ENCODE data around the gene KRT81. TPM values are rescaled to one million over a fixed set of nuclear protein-coding genes. Genes with fewer than 3 reads are reported as not detected.
A peak's percentile ranks its signal among the peaks of the same experiment; 100 is the strongest.
"Not testable (repeated sequence)": the region's sequence is repeated elsewhere in the genome, so short reads cannot be mapped to it uniquely, and the experiment has no call there.

KRT81 gene
- total RNA-seq, 1 experiment from 2014 or later: 0.70 TPM

- TF ChIP-seq FOXP1 (CRISPR knock-in tag; IDR thresholded peaks at IDR 0.05; ENCODE audit: borderline replicate concordance) (no peak), FOXK1 (CRISPR knock-in tag; IDR thresholded peaks at IDR 0.05) (no peak)
Observed at GRCh38 chr12:52260361-52261207, 30.8 kb downstream of the KRT81 start (continued).

GRCh38 chr12:52259657-52260243 is 31.6 kb downstream of the KRT81 start:
- no peak for ATAC-seq
- DNase-seq (ENCODE audit: low spot score): no peak
- H3K27me3 Mint-ChIP-seq (ENCODE audit: low read depth): peaks cover 60% of the 10 kb centered on the region
- peaks cover 18% of the 10 kb centered on the region for H3K36me3 Mint-ChIP-seq
- ChIA-PET POLR2A (no interaction called here), CTCF (interaction anchor here (0.8 to 3.1 kb wide), 5 partner anchors 10 to 103 kb away, joined by 3 to 36 read pairs (median 11); no protein-coding TSS in a partner anchor)
- H3K4me1 Mint-ChIP-seq: peaks cover 9% of the 10 kb centered on the region
- no peak for TF ChIP-seq ERG (CRISPR knock-in tag; IDR thresholded peaks at IDR 0.05)
- TF ChIP-seq ZMAT4 (CRISPR knock-in tag; IDR thresholded peaks at IDR 0.05): no peak
- no peak for TF ChIP-seq MYBL2 (CRISPR knock-in tag; IDR thresholded peaks at IDR 0.05)
- TF ChIP-seq ZBTB43 (CRISPR knock-in tag; IDR thresholded peaks at IDR 0.05): no peak
- TF ChIP-seq E2F4 (CRISPR knock-in tag; IDR thresholded peaks at IDR 0.05; ENCODE audit: borderline replicate concordance, low read depth): no peak
- no peak for TF ChIP-seq JAZF1 (CRISPR knock-in tag; IDR thresholded peaks at IDR 0.05)
- peaks cover 37% of the 10 kb centered on the region for H3K9me3 Mint-ChIP-seq
- H3K27ac Mint-ChIP-seq: no peak overlapping the region
- H3K4me3 Mint-ChIP-seq: no peak overlapping the region

- peaks cover 60% of the 10 kb centered on the region for H3K27me3 Mint-ChIP-seq (ENCODE audit: low read depth)
- ATAC-seq: peak; percentile 78
- peak; percentile 64 for DNase-seq (ENCODE audit: low spot score)
- peaks cover 9% of the 10 kb centered on the region for H3K4me1 Mint-ChIP-seq
- TF ChIP-seq MYBL2 (CRISPR knock-in tag; IDR thresholded peaks at IDR 0.05) (0 out of 2 replicates have a peak, but pooled peaks have one; percentile 27), ZNF317 (CRISPR knock-in tag; IDR thresholded peaks at IDR 0.05; ENCODE audit: borderline replicate concordance, low read depth) (no peak), MAX (CRISPR knock-in tag; IDR thresholded peaks at IDR 0.05) (0 out of 2 replicates have a peak, but pooled peaks have one; percentile 34), KAT7 (CRISPR knock-in tag; IDR thresholded peaks at IDR 0.05; ENCODE audit: borderline replicate concordance) (0 out of 2 replicates have a peak, but pooled peaks have one; percentile 23), RELA (CRISPR knock-in tag; IDR thresholded peaks at IDR 0.05; ENCODE audit: borderline replicate concordance) (0 out of 2 replicates have a peak, but pooled peaks have one; percentile 21)
- ChIA-PET CTCF (interaction anchor here (0.9 to 3.1 kb wide), 16 partner anchors 9 to 235 kb away, joined by 3 to 36 read pairs (median 4); partner anchors contain the start of gene KRT86), POLR2A (no interaction called here)
- peaks cover 37% of the 10 kb centered on the region for H3K9me3 Mint-ChIP-seq
- H3K27ac Mint-ChIP-seq: no peak overlapping the region
- no peak overlapping the region for H3K4me3 Mint-ChIP-seq
- H3K36me3 Mint-ChIP-seq: peaks cover 18% of the 10 kb centered on the region
Observed at GRCh38 chr12:52258335-52258901, 32.9 kb downstream of the KRT81 start.

GRCh38 chr12:52257922-52258321 is 33.4 kb downstream of the KRT81 start:
- H3K4me3 Mint-ChIP-seq; ATAC-seq; POLR2A ChIA-PET; DNase-seq (ENCODE audit: low spot score); H3K27ac Mint-ChIP-seq; H3K4me1 Mint-ChIP-seq: not testable (repeated sequence)
- CTCF ChIA-PET: interaction anchor here (0.9 to 3.1 kb wide), 15 partner anchors 9 to 235 kb away, joined by 3 to 36 read pairs (median 4); partner anchors contain the start of gene KRT86
- Mint-ChIP-seq H3K36me3 (peaks cover 18% of the 10 kb centered on the region), H3K9me3 (peaks cover 35% of the 10 kb centered on the region), H3K27me3 (ENCODE audit: low read depth) (peaks cover 60% of the 10 kb centered on the region)

Measured in WTC11 (cell line).